NCI-H774 (cell line): Measurements from ENCODE around the gene MYBPC2.

Experiments used
- DNase-seq: peaks from one replicate; lab custom pipeline; 2025; lab: John Stamatoyannopoulos, UW

MYBPC2 gene

DNA sequence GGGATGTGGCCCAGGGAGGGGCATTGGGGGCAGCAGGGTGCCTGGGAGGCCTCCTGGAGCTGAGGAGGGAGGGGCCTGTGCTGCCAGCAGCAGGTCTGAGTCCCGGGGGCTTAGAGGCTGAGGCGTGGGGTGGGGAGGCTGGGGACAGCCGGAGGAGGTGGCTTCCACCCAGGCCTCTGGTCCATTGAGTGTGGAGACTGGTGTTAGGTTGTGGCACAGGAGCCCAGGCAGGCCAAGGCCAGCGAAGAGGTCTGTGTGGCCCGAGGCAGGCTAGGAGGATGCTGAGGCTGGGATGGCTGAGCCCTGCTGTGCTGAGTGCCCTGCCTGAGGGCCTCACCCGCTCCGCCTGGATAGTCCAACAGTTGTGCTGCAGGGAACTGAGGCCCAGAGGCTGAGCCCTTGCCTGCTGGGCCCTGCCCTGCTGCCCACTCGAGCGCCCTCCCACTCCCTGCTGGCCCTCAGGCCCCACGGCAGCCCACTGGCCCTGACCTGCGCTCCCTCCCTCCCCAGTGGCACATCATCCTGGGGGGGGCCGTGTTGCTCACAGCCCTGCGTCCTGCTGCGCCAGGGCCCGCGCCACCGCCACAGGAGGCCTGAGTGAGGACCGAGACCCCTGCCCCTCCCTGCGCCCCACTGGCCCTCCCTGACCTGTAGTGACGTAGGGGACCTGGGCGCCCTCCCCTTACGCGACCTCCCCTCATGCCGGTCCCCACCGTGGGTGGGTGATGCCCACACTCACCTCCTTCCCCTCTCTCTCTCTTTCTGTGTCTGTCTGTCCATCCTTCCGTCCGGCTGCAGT, 48.9 kb downstream of the MYBPC2 start:
- no peak for DNase-seq

DNA sequence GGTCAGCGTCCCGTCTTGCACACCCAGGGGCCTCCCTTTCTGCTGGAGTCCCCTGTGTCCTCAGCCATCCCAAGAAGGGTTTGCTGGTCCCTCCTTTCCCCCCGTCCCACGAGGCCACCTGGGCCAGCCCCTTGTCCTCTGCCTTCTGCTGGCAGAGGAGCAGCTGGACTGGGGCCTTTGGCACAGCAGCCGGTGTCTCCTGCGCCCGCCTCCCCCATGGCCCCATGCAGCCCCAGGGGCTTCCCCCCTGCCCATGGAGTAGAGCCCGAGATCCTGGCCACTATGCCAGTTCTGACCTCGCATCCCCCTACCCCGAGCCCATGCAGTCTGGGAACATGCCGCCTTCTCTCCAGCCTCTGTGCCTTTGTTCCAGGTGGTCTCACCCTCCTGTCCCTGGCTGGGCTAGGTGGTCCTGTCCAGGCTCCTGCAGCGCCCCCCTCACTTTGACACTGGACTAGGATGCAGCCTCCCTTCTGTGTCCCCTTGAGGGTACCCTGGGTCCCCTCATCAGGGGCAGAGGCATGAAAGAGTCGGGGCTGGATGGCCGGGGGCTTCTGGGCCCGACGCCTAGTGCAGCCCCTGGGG, 49.7 kb downstream of the MYBPC2 start:
- DNase-seq = no peak

DNA sequence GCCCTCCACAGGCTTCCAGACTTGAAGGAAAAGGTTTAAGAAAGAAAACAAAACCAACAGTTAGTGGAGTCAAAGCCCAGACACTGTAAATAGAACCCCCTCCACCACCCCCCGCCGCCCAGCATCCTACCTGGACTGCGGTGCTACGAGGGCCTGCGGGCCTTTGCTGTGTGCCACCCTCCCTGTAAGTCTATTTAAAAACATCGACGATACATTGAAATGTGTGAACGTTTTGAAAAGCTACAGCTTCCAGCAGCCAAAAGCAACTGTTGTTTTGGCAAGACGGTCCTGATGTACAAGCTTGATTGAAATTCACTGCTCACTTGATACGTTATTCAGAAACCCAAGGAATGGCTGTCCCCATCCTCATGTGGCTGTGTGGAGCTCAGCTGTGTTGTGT, 50.2 kb downstream of the MYBPC2 start:
- DNase-seq = no peak

DNA sequence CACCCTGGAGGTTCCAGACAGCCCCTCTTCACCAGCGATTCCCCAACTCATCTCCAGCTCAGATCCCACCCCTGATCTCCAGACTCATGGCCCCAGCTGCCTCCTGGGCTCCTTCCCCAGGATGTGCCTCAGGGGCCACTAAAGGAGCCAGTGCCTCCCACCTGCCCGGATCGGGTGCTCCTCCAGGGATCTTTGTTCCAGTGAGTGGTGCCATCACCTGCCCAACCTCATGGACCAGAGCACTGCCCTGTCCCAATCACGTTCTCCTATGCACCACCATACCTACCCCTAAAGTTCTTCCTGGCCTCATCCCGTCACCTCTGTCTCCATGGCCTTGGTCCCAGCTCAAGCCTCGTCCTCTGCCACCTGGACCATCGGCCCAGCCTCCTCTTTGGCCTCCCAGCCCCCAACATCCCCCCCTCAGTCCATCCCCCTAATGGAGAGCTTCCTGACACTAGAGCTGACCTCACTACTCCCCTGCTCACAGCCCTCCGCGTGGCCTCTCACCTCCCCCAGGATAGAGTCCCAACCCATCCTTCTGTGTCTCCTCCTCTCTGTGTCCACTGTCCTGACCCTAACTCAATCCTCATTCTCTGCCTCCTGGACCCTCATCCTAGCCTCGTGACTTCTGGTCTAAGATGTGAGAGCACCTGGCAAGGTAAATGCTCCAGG, 52.7 kb downstream of the MYBPC2 start:
- no peak for DNase-seq

DNA sequence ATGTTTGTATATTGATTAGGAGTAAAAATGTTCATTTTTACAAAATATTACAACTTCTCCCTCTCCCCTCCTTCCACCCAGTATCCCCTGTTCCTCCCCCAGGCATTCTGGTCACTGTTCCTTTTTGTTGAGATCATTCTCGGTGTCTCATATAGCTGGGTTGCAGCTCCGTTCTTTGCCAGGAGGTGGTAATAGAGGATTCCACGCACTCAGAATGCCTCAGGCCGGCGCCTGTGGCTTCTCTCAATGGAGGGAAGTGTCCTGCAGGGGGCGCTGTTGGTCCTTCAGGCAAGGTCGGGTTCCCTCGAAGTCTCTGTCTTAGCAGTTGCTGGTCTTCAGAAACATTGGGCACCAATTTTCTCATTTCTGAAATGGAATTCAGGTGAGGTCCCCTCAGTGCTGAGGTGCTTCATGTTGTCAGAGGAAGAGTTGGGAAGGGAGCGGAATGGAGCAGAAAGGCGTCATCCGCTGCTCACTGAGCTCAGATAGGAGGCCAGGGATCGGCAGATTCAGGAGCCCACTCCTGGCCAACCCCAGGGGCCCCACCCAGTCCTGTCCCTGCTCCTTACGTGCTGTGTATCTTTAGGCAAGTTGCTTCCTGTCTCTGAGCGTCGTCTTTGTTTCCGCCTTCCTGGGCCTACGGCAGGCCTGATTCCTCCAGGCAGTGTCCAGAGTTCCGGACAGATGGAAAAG, 54.3 kb downstream of the MYBPC2 start:
- no peak for DNase-seq

DNA sequence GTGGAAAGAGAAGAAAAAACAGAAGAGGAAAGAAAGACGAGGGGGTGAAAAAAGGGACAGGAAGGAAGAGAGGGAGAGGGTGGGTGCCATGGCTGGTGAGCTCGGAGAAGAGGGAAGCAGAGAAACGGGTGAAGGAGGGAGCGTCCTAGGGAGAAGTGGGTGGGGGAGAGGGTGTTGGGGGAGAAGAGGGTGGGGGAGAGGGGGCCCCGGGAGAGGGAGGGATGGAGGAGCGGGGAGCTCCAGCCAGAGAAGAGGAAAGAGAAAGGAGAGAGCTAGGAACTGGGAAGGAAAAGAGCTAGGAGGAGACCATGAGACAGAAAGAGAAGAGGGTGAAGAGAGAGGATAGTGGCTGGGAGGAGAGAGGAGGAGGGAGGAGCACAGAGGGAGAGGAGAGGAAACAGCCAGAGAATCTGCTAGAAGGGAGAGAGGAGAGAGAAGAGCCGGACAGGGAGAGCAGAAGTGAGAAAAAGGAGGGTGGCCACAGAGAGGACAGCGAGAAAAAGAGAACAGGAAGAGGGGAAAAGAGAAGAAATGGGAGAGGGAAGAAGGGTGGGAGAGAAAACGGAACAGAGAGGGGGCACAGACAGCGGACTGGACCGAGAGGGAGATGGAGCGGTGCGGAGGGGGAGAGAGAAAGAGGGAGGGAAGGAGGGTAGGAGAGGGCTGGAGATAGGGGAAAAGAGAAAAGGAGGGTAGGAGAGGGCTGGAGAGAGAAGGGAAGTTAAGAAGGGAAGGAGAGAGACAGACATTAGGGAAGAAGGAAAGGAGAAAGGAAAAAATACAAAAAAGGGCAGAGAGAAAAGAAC, 55.9 kb downstream of the MYBPC2 start:
- DNase-seq = no peak

DNA sequence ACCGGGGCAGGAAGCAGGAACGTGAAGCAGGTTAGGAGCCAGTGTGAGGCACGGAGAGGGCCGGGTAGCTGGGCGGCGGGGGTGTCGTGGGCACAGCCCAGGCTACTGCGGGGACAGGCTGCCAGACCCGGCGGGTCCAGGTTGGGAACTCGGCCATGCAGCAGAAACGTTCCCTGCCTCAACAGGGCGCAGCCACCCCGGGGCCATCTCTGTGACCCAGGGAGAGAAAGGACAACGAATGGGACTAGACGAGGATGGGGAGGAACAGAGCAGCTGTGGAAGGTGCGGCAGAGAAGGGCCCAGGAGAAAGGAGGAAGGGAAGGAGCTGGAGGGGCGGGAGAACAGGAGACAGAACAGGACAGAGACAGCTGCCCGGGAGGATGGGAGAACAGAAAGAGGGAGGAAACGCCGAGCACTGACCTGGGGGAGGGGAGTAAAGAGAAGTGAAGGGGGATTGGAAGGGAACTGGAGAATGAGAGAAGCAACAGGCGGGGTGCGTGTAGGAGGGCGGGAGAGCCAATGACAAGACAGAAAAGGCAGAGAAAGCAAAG, 56.8 kb downstream of the MYBPC2 start:
- no peak for DNase-seq

DNA sequence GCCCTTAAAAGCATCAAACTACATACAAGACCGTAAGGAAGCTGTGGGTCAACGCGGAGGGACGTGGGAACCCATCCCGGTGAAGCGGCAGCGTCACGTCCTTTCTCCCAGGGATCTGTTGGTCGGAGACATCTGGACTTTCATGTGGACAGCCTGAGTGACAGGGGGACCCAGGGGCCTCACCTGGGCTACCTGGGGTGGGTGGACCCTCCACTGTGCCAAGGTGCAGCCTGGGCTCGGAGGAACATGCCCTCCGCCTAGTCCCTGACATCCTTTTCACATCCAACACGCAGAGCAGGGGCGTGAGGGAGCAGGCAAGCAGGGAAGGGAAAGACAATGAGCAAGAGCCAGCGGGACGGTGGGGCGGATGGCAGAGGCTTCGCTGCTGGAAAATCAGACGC, 57.7 kb downstream of the MYBPC2 start:
- DNase-seq = no peak

DNA sequence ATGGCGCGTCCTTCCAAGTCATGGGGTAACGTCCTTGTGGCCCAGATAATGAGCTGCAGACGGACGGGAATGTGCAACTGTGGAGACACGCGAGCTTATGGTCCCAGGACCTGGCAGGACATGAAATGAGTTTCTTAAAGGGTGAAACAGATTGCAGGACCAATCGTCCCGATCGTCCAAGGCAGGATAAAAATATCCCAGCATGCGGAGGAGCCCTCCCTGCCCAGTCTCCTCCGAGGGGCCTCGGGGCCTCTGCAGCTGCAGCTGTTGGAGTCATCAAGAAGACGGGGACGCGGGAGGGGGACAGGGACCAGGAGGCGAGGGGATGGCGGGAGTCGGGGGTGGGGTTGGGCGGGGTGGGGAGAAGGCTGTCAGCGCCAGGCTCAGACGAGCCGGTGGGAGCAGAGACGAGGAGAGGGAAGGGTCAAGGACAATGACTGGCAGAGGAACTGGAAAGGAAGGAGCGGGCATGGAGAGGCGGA, 58.3 kb downstream of the MYBPC2 start:
- DNase-seq = no peak

DNA sequence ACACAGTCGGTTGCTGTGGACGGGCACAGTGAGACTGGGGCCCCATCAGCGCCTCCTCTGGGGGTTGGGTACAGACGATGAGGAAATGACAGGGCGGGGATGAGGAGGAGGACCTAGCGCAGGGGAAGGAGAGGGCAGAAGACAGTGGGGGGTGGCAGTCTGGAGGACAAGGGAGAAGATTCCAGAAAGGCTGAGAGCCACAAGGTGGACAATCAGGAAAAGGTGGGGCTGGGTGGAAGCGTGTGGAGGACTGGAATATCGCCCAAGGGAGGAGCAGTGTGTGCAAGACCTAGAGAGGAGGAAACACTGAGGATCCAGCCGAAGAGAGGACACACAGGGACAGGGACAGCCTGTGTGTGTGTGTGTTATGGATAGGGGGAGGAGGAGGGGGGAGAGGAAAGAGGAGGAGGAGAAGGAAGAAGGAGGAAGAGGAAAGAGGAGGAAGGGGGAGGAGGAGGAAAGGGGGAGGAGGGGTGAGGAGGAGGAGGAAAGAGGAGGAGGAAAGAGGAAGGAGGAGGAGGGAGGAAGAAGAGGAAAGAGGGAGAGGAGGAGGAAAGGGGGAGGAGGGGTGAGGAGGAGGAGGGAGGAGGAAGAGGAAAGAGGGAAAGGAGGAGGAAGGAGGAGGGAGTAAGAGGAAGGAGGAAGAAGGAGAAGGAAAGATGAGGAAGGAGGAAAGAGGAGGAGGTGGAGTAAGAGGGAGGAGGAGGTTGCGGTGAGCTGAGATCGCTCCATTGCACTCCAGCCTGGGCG, 59.8 kb downstream of the MYBPC2 start:
- no peak for DNase-seq

DNA sequence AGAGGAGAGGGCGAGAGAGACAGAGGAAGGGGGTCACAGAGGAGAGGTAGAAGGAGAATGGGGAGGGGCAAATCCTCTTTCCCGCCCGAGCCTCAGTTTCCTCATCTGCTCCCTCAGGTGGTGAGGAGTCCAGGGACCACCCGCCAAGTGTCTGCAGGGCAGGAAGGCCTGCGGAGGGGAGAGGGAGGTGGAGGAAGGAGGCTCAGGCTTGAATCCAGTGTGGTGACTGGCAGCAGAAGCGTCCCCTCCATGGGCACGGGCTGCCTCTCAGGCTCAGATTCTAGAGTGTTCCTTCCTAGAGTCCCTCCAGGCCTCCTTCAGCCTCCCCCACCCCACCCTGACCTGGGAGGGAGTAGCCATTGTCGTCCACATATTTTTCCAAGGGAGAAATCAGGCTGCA, 60.5 kb downstream of the MYBPC2 start:
- no peak for DNase-seq

DNA sequence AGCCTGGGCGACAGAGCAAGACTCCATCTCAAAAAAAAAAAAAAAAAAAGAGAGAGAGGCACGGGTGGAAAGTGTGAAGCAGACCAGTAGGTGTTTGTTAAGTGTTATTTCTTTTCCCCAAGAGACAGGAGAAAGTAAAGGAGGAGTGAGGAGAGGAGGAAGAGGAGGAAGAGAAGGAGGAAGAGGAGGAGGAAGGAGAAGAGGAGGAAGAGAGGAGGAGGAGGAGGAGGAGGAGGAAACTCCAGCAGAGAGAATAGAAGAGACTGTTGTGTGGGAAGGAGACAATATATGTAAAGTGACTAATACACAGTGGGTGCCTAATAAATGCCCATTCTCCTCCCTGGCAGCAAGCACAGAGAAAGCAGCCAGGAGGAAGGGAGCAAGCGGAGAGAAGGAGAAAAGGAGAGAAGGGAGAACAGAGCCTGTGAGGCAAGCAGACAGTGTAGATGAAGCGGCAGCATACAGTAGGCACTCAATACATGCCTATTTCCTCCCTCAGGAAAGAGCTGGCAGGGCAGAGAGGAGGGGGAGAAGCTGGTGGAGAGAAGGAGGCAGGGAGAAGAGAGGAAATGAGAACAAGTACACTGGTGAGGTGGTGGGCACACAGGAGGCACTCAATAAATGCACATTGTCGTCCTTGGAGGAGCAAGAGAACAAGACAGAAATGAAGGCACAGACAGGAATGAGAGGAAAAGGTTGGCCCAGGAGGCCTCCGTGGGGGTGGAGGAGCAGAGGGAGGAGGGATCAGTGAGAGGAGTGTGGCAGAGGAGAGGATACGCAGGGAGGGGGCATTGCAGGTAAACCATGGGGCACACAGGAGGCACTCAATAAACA, 61.7 kb downstream of the MYBPC2 start:
- DNase-seq = no peak

DNA sequence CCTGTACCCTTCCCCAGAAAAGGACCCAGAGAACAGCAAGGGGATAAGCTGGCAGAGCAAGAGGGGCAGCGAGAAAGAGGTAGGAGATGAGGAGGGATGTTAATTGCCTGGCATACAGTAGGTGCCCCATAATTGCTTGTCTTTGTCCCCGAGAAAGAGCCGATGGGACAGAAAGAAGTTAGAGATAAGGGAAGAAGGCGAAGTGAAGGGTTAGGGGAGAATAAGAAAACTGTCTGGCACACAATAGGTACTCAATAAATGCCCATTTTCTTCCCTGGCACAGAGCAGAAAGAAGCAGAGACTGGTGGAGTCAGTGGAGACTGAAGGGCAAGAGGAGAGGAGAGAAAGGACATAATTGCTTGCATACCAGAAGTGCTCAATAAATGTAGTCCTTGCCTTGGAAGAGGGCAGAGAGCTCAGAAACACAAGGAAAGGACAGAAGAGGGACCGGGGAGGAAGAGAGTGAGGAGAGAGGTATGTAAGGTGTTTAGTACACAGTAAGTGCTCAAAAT, 62.4 kb downstream of the MYBPC2 start:
- DNase-seq = no peak

DNA sequence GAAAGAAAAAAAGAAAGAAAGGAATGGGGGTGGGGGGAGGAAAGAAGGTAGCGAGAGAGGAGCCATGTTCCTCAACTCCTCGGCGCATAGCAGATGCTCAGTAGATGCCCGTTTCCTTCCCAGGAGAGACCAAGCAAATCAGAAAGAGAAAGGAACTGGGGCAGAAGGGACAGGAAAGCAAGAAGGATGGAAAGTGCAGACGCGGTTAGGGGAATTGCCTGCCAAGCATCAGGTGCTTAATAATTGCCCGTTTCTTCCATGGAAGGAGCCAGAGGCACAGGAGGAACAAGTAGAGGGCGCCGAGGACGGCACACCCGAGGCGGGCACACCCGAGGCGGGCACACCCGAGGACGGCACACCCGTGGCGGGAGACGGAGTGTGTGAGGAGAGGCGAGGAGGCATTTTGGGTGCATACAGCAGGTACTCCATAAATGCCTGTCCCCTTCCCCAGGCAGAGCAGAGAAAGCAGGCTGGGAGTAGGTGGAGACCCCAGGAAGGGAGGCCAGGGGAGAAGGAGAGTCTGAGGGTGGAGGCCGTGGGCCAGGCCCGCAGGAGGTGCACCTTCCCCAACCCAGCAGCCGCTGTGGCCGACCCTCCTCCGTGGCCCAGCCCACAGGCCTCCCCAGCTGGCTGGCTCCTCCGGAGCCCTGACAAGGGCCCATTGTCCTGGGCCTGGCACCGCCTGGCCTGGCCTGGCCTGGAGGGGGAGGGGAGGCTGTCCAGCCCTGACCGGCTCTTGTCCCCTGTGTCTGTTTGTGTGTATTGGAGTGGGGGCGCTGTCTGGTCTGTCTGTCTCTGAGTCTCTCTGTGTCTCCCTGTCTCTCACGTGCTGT, 63.7 kb downstream of the MYBPC2 start:
- no peak for DNase-seq

DNA sequence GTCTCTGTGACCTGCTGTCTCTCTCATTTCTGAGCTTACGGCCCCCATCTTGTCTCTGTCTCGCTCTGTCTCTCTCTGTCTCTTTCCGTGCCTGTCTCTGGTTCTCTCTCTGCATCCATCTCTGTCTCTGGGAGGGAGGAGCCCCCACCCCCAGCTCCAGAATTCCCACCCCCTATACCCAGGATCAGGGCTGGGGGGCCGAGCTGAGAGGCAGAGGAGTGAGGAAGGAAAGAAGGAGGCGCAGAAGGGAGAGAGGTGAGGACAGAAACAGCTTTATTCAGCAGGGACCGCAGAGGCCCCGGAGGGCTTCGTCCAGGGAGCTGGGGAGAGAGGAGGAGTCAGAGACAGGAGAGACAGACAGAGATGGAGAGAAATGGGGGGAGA, 64.3 kb downstream of the MYBPC2 start:
- DNase-seq = no peak

DNA sequence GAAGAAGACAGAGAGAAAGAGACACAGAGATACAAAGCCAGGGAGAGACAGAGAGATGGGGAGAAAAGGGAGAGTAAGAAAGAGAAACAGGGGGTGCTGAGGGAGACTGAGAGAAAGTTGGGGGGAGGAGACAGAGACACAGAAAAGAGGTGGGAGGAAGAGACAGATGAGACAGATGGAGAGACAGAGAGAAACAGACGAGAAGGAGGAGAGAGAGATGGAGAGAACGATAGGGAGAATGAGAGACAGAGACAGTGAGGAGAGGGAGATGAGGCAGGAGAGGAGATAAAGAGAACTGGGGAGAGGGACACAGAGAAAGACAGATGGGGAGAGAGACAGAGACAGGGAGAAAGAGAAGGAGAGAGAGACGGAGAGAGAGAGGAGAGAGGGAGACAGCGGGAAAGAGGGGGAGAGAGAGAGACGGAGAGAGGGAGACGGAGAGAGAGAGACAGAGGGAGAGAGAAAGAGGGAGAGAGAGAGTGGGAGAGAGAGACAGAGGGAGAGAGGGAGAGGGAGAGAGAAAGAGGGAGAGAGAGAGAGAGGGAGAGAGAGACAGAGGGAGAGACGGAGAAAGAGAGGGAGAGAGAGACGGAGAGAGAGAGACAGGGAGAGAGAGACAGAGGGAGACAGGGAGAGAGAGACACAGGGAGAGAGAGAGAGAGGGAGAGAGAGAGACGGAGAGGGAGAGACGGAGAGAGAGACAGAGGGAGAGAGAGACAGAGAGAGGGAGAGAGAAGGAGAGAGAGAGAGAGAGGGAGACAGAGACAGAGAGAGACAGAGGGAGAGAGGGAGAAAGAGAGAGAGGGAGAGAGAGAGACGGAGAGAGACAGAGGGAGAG, 65.7 kb downstream of the MYBPC2 start:
- DNase-seq = no peak

DNA sequence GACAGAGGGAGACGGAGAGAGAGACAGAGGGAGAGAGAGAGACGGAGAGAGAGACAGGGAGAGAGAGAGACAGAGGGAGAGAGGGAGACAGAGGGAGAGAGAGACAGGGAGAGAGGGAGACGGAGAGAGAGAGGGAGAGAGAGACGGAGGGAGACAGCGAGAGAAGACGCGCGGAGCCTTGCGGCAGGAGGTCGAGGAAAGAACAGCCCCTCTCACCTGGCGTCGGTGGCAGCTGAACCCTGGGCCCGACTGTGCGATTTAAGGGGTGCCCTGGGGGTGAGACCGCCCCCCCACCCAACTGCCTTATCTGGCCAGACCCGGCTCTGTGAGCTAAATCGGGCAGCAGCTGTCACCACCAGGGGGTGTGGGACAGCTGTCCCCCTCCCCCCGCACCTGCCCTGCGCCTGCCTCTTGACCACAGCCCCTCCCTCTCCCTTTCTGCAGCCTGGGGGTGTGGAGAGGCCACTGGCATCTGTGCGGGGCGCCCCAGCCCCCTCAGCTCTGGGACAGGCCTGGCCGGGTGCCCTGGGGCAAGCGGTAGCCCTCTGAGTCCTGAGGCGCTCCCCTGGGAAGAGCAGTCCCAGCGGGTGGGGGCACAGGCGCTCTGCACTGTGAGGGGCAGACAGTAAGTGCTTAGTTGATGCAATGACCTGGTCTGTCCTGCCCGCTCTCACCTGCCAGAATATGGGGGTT, 67.5 kb downstream of the MYBPC2 start:
- no peak for DNase-seq
